MM.1S (cell line): ENCODE results near the gene ISLR.

Experiments used
- EZH2 ChIP-seq: fragments of 300-600 bp; sonication (generic); optimal IDR thresholded peaks from 2 replicates; pipeline ENCODE3; 2017; ENCODE audit warnings: low read depth, mild to moderate bottlenecking, antibody characterized with exemption, low read length, mixed read lengths
- EZH2phosphoT487 ChIP-seq: fragments of 300-600 bp; sonication (generic); IDR thresholded peaks from 2 replicates; pipeline ENCODE4 v1.6.1; 2018; ENCODE audit warnings: antibody characterized with exemption, low read length
- TF ChIP-seq, protein P1 (sequence below): fragments of 300-600 bp; sonication (generic); IDR thresholded peaks from 2 replicates; pipeline ENCODE4 v1.5.1; 2016; ENCODE audit warnings: antibody characterized with exemption, low read length, mixed read lengths

GRCh38 chr15:74210729-74211128 lies 37.2 kb downstream of the ISLR start:
- TF ChIP-seq, protein P1, sequence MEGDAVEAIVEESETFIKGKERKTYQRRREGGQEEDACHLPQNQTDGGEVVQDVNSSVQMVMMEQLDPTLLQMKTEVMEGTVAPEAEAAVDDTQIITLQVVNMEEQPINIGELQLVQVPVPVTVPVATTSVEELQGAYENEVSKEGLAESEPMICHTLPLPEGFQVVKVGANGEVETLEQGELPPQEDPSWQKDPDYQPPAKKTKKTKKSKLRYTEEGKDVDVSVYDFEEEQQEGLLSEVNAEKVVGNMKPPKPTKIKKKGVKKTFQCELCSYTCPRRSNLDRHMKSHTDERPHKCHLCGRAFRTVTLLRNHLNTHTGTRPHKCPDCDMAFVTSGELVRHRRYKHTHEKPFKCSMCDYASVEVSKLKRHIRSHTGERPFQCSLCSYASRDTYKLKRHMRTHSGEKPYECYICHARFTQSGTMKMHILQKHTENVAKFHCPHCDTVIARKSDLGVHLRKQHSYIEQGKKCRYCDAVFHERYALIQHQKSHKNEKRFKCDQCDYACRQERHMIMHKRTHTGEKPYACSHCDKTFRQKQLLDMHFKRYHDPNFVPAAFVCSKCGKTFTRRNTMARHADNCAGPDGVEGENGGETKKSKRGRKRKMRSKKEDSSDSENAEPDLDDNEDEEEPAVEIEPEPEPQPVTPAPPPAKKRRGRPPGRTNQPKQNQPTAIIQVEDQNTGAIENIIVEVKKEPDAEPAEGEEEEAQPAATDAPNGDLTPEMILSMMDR: no peak
- TF ChIP-seq EZH2 (no peak), EZH2phosphoT487 (no peak)
